Iris pigment epithelial cell (primary cell): Measurements from ENCODE around the gene A4GNT.

Experiments used
- DNase-seq: peaks from one replicate; pipeline ENCODE4 v3.0.0-alpha.2; 2011; ENCODE audit warnings: low read depth

Gene A4GNT

GRCh38 chr3:138078901-138079344, 53.3 kb downstream of the A4GNT start:
- peak; percentile 99 for DNase-seq

- peak; percentile 78 for DNase-seq
Measured at GRCh38 chr3:138078096-138078495, 54.1 kb downstream of the A4GNT start.
